GM03348 (cell line): ENCODE measurements around the gene TP53AIP1.
A peak's percentile ranks its signal among the peaks of the same experiment; 100 is the strongest.
"Not testable (repeated sequence)": the region's sequence is repeated elsewhere in the genome, so short reads cannot be mapped to it uniquely, and the experiment has no call there.

Source experiments
- DNase-seq: peaks from one replicate; pipeline ENCODE4 v3.0.0; 2012; ENCODE audit warnings: low spot score

TP53AIP1 gene

GRCh38 chr11:128924510-128925249 is 18.0 kb downstream of the TP53AIP1 start:
- no peak for DNase-seq

DNA sequence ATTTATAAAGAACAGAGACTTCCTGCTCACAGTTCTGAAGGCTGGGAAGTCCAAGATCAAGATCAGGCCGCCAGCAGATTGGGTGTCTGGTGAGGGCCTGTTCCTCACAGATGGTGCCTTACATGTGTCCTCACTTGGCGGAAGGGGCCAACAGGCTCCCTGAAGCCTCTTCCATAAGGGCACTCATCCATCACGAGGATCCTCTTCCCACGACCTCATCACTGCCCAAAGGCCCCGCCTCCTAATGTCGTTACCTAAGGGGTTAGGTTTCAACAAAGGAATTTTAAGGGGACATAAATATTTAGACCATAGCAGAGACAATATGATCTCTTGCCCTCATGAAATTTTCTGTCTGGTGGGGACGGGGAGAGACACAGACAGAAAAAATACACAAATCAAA is 18.6 kb downstream of the TP53AIP1 start:
- no peak for DNase-seq

DNA sequence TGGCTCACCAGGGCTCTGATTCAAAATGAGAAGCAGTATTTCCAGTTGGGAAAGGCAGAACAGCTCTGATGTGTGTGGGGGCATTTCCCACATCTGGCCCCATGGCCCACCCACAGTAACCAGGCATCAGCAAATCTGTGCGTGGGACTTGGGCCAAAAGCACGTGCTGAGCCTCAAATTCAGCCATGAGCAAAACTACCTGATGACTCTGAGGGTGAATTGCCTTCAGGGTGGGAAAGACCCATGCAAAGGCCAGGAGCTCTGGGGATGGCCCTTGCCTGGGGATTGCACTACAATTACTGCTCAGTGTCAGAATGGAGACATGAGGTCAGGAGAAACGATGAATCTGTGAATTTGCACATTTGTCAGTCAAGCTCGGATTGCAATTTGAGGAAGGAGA is 20.9 kb downstream of the TP53AIP1 start:
- DNase-seq: no peak

- DNase-seq: no peak
Observed at GRCh38 chr11:128920666-128921065, 22.0 kb downstream of the TP53AIP1 start.

GRCh38 chr11:128919635-128920034 is 23.0 kb downstream of the TP53AIP1 start:
- not testable (repeated sequence) for DNase-seq

DNA sequence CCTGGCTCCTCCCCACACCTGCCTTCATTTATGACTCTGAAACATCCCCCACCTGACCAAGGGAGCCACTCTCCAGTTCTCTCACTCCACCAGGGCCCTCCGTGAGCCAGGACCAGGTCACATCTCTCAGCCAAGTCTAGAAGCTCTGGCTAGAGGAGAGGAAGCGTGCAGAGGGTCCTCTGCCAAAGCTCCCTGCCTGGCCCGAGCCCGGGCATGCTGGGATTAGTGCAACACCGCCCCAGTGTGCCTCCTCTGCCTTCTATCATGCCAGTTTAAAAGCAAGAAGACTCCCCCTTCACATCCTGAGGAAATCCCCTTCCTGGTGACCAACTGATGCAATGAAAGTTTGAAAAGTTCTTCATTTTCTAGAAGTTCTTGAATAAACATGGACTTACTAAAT is 23.5 kb downstream of the TP53AIP1 start:
- no peak for DNase-seq

DNA sequence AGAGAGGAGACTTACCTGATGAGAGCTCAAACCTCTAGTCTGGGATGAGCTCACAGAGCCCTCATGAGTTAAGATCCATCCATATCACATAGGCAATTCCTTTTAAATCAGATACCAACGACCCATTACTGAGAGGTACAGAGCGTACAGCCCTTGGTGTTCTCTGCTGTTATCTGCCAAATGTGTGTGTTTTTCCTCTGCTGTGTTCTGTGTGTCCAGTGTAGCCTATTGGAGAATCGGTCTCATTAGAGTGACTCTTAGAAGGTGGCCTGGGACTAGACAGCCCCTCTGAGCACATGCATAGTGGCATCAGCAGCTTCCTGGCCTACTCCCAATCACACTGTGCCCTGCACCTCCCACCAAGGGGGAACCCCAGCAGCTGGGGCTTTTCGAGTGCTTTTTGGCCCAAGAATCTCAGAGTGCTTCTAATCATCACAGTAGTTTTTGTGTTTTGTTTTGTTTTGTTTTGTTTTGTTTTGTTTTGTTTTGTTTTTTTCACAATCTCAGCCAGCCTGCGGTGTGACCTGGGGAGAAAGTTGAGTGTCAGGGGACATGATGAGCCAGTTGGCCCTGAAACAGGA is 25.4 kb downstream of the TP53AIP1 start:
- no peak for DNase-seq

DNA sequence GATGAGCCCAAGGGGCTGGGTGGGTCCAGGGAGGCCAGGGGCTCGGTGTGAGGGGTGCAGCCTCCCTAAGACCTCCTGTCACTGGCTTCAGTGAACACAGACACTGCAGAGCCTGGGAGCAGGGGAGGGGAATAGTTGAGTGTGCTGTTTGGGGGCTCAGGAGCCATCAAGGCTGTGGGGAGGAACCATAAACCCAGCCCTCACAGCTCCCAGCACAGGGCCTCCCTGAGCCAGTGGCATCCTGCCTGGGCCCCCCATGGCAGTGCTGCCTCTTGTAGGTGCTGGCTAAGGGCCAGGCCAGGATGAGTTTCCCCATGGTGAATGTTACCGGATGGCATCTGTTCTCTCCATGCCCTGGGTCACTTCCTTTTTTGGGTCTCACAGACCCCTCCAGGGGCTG is 26.0 kb downstream of the TP53AIP1 start:
- DNase-seq: no peak

GRCh38 chr11:128916037-128916572 is 26.6 kb downstream of the TP53AIP1 start:
- DNase-seq: no peak

- no peak for DNase-seq
Observed at GRCh38 chr11:128915149-128915521, 27.5 kb downstream of the TP53AIP1 start.

DNA sequence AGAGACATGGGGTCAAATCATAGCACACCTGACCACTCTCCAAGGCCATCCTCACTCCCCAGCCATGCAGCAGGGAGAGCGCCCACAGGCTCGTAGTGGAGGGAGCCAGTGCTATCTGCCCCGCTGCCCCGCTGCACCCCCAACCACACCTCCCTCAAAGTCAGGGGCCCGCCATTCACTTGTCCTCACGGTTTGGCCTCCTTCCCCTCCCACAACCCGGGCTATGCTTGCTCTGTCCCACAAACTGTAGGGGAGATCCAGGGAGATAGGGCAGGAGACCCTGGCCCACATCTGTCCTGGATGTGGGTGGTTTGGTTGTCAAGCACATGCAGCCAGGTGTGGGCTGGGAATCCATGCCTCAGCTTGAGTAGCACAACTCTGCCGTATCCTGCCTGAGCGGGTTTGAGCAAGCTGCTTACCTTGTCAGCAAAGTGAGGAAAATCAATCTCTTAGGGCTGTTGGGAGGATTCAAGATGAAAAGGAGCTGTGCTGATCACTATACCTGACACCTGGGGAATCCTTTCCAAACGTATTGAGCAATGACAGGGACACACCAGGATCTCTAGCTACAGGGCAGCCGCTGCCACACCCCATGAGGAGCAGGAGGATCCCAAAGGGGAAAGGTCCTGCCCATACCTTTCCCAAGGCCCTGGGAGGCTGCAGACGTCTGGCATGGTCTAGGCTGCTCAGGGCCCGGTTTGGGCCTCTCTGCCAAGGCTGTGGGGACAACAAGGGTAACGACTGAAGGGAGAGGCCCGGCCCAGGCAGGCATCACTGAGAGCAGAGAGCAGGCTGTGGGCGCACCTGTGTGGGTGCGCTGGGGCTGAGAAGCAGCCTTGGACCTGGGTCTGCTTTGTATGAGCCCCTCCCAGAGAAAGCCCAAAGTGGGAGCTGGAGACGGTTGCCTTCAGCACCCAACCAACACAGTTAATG is 28.2 kb downstream of the TP53AIP1 start:
- DNase-seq: no peak

GRCh38 chr11:128913806-128914205 is 28.9 kb downstream of the TP53AIP1 start:
- DNase-seq: no peak

- DNase-seq: no peak
Observed at GRCh38 chr11:128911701-128912100, 31.0 kb downstream of the TP53AIP1 start.

DNA sequence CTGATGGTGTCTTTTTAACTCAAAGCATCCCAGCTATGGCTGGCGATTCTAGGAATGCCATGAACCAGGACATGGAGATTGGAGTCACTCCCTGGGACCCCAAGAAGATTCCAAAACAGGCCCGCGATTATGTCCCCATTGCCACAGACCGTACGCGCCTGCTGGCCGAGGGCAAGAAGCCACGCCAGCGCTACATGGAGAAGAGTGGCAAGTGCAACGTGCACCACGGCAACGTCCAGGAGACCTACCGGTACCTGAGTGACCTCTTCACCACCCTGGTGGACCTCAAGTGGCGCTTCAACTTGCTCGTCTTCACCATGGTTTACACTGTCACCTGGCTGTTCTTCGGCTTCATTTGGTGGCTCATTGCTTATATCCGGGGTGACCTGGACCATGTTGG is 31.4 kb downstream of the TP53AIP1 start:
- DNase-seq: no peak

DNA sequence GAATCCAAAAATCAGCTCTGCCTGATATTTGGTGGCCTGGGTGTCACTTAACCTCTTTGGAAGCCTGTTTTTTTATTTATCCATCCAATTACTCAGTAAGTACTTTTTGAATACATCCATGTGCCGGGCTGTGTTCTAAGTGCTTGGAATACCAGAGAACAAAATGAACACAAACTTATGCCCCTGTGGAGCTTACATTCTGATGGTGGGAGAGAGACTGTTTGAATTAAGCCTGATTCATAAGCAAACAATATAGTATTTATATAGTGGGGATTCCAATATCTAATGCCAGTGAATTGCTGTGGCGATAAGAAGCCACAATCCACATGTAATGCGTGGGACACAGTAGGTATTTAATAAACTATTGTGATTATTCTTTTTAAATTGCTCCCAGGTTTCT is 32.1 kb downstream of the TP53AIP1 start:
- no peak for DNase-seq

DNA sequence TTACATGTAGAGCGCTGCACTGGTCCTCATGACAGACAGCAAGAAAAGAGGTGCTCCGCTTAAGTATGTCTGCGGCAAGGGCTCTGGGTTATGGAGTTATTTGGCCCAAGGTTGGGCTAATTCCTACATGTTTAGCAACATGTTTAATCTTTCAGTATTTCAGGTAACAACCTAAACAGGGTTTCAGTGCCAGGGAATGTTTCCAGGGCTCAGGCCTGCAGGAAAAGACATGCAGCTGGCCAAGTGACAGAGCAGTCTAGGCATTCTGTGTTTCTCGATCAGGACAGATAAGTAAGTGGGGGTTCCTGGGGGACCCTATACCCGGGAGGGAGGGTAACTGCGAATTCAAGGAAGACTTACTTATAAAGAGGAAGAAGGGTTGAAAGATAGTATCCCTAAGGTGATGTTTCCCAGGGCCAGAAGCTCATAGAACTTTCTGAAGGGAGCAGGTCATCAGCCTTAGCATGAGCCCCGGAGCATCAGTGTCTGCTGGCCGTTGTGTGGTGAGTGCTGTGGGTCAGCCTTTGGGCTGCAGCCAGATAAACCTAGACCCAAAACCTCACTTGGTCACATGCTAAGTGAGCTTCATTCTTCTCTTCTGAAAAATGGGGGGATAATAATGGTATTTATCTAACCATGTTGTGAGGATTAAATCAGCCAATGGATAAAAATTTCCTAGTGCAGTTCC is 33.1 kb downstream of the TP53AIP1 start:
- DNase-seq: no peak

GRCh38 chr11:128908391-128909246 is 34.1 kb downstream of the TP53AIP1 start:
- DNase-seq: peak; percentile 88

DNA sequence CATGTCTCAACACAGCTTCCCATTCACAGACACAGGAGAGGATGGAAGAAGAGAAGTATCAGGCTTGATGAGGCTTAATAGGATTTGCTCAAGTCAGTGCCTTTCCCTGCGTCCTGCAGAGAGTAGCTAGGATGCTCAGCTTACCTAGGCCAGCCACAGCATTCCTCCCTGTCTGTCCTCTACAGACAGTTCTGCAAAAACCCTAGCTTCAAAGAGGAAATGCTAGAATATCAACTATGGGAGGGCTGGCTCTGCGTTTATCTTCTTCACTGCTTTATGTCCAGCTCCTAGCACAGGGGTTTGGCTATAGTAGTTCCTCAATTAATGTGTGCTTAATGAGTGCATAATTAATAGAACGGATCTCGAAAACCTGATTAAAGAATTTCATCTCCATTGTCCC is 35.1 kb downstream of the TP53AIP1 start:
- no peak for DNase-seq

GRCh38 chr11:128906185-128907050 is 36.3 kb downstream of the TP53AIP1 start:
- no peak for DNase-seq
